Loucy (cell line): Measurements from ENCODE around the gene KNSTRN.
A peak's percentile ranks its signal among the peaks of the same experiment; 100 is the strongest.

Experiments
- H2AFZ ChIP-seq: fragments of 200-600 bp; sonication (generic); 2 replicates; pipeline ENCODE4 v1.6.0; 2016; ENCODE audit warnings: antibody characterized with exemption, mild to moderate bottlenecking, low read length, moderate library complexity
- H3F3A ChIP-seq: fragments of 200-600 bp; 2 replicates; pipeline ENCODE4 v1.6.0; 2016; ENCODE audit warnings: antibody characterized with exemption, low read depth, mild to moderate bottlenecking
- H3K27me3 ChIP-seq: fragments of 200-600 bp; sonication (generic); 2 replicates; pipeline ENCODE4 v1.6.1; 2014; ENCODE audit warnings: low read length, mild to moderate bottlenecking; ENCODE audit not compliant: insufficient read depth, poor library complexity, severe bottlenecking
- H3K36me3 ChIP-seq: fragments of 200-600 bp; sonication (generic); 2 replicates; pipeline ENCODE4 v1.6.1; 2016; ENCODE audit warnings: low read length; ENCODE audit not compliant: insufficient read depth
- H3K4me1 ChIP-seq: fragments of 200-600 bp; sonication (generic); 2 replicates; pipeline ENCODE4 v1.5.1; 2014; ENCODE audit warnings: low read length, mild to moderate bottlenecking; ENCODE audit not compliant: insufficient read depth, poor library complexity, severe bottlenecking
- H3K4me2 ChIP-seq: fragments of 200-600 bp; sonication (generic); 2 replicates; pipeline ENCODE4 v1.6.0; 2014; ENCODE audit warnings: antibody characterized with exemption, low read length, low read depth, mild to moderate bottlenecking; ENCODE audit not compliant: poor library complexity, severe bottlenecking
- H3K4me3 ChIP-seq: fragments of 200-600 bp; sonication (generic); 2 replicates; pipeline ENCODE4 v1.5.1; 2014; ENCODE audit warnings: low read length, mild to moderate bottlenecking, mixed read lengths; ENCODE audit not compliant: poor library complexity, severe bottlenecking
- H3K79me2 ChIP-seq: fragments of 200-600 bp; sonication (generic); 2 replicates; pipeline ENCODE4 v1.6.1; 2014; ENCODE audit warnings: low read length; ENCODE audit not compliant: insufficient read depth
- H3K9ac ChIP-seq: fragments of 200-600 bp; sonication (generic); 2 replicates; pipeline ENCODE4 v1.6.0; 2014; ENCODE audit warnings: mild to moderate bottlenecking, low read depth, low read length, moderate library complexity; ENCODE audit not compliant: poor library complexity, severe bottlenecking
- H3K9me2 ChIP-seq: fragments of 200-600 bp; sonication (generic); replicated peaks from 2 replicates; pipeline ENCODE4 v1.6.1; 2016; ENCODE audit warnings: low read depth, low read length, mixed read lengths
- H3K9me3 ChIP-seq: fragments of 200-600 bp; sonication (generic); 2 replicates; pipeline ENCODE4 v1.6.1; 2014; ENCODE audit warnings: mild to moderate bottlenecking, antibody characterized with exemption, low read length, low read depth; ENCODE audit not compliant: insufficient read depth
- H4K20me1 ChIP-seq: fragments of 200-600 bp; sonication (generic); 2 replicates; pipeline ENCODE4 v1.6.0; 2014; ENCODE audit warnings: antibody characterized with exemption, low read length, mild to moderate bottlenecking; ENCODE audit not compliant: insufficient read depth, poor library complexity, severe bottlenecking
- EZH2phosphoT487 ChIP-seq: fragments of 200-600 bp; IDR thresholded peaks from 2 replicates; pipeline ENCODE4 v1.6.1; 2018; ENCODE audit warnings: antibody characterized with exemption, mild to moderate bottlenecking, moderate library complexity, borderline replicate concordance
- TF ChIP-seq, protein P1 (sequence below): fragments of 200-600 bp; sonication (generic); conservative IDR thresholded peaks from 2 replicates; pipeline ENCODE4 v1.5.1; 2014; ENCODE audit warnings: mild to moderate bottlenecking, antibody characterized with exemption, low read length

KNSTRN gene

DNA sequence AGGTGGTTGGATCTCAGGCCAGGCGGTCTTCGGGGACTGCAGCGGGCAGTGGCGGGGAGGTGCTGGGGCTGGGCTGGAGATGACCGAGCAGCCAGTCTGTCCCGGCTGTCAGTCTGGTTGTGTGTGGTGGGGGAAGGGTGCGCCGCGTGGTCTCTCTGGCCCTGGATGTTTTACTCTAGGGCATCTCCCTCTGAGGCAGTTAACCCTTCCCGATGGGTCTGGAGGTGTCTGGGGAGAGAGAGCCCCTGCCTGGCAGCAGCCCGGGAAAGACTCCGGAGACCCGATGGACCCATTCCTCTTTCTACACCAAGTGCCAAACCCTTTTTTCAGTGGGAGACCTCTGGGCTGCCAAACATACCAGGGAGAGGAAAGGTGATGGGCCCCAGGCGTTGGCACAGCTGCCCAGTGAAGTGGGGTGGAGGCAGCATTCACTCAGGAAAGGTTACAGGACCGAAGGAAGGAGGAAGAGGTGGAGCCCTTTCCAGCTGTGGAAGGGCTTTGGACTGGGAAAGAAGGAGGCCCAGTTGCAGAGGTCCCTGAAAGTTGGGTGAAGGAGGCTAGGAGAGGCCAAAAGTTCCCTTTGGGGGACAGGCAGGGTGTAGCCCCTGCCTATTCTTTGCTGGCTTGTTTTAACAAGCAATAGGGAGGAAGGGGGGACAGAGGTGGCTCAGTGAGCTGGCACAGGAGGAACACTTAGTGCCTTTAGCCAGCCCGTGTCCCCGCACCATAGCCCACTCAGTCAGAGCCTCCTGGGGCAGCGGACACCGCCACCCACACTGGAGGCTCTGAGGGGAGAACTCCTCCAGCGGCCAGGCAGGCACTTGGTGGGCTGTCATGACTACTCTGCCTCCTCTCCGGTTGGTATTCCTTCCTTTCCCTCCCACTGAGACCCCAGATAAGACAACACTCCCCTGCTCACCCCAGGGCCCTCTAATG lies 55.5 kb downstream of the KNSTRN start:
- Histone ChIP-seq H3K4me3 (no peak overlapping the region), H3K9me2 (no peaks in the 10 kb centered on the region), H3K9ac (no peak overlapping the region), H3F3A (no peaks in the 10 kb centered on the region), H3K9me3 (no peaks in the 10 kb centered on the region), H3K4me1 (peaks cover 18% of the 10 kb centered on the region), H4K20me1 (peaks cover 14% of the 10 kb centered on the region), H3K4me2 (no peak overlapping the region), H3K27me3 (no peaks in the 10 kb centered on the region), H2AFZ (no peak overlapping the region), H3K79me2 (peaks cover 23% of the 10 kb centered on the region), H3K36me3 (no peaks in the 10 kb centered on the region)
- TF ChIP-seq EZH2phosphoT487: no peak
- TF ChIP-seq, protein P1, sequence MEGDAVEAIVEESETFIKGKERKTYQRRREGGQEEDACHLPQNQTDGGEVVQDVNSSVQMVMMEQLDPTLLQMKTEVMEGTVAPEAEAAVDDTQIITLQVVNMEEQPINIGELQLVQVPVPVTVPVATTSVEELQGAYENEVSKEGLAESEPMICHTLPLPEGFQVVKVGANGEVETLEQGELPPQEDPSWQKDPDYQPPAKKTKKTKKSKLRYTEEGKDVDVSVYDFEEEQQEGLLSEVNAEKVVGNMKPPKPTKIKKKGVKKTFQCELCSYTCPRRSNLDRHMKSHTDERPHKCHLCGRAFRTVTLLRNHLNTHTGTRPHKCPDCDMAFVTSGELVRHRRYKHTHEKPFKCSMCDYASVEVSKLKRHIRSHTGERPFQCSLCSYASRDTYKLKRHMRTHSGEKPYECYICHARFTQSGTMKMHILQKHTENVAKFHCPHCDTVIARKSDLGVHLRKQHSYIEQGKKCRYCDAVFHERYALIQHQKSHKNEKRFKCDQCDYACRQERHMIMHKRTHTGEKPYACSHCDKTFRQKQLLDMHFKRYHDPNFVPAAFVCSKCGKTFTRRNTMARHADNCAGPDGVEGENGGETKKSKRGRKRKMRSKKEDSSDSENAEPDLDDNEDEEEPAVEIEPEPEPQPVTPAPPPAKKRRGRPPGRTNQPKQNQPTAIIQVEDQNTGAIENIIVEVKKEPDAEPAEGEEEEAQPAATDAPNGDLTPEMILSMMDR: no peak

DNA sequence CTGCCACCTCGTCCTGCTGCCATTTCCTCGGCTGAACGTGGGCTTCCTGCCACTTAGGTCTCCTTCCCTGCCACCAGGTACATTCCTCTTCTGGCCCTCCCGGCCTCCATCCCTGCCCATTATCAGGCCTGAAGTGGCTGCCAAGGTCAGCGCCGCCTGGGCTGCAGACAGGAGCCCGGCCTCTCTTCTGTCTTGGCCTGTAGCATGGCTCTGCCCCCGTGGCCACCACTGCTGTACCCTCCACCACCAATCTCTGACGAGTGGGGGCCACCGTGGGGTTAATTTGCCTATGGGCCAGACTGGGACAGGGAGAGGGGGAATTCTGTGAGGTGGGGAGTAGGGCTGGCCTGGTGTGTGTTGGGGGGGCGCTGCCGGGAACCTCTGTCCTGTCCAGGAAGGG lies 56.2 kb downstream of the KNSTRN start:
- peak overlapping the region; percentile 86 for H3K4me2 ChIP-seq
- H2AFZ ChIP-seq: no peak overlapping the region
- no peaks in the 10 kb centered on the region for H3K9me3 ChIP-seq
- no peaks in the 10 kb centered on the region for H3K27me3 ChIP-seq
- no peak overlapping the region for H3K4me3 ChIP-seq
- H3K9me2 ChIP-seq: no peaks in the 10 kb centered on the region
- peaks cover 30% of the 10 kb centered on the region for H3K79me2 ChIP-seq
- H4K20me1 ChIP-seq: peaks cover 19% of the 10 kb centered on the region
- H3K4me1 ChIP-seq: peaks cover 25% of the 10 kb centered on the region
- no peak for TF ChIP-seq EZH2phosphoT487
- TF ChIP-seq, protein P1: no peak
- no peak overlapping the region for H3K9ac ChIP-seq
- H3F3A ChIP-seq: no peaks in the 10 kb centered on the region
- H3K36me3 ChIP-seq: no peaks in the 10 kb centered on the region

DNA sequence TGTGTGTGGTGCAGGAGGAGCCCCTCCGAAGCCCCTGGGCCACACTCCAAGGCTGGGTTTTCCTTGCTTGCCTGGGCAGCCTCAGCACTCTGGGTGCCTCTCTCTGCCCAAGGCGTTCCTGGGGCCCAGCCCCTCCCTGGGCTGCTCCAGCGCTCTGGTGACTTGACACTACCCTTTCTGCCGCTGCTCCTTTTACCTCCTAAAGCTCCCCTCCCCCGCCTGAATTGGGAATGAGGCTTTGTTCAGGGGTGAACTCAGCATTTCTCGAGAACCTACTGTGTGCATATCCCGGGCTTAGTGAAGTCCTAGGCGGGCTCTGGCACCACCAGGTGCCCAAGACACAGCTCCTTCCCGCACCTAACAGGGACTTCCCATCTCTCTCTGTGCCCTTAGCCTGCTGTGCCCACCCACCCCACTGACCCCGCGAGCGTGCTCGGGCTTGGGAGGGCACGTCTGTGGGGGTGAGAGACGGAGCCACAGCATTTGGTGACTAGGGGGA lies 57.0 kb downstream of the KNSTRN start:
- Histone ChIP-seq H3K27me3 (no peaks in the 10 kb centered on the region), H3K79me2 (peaks cover 38% of the 10 kb centered on the region), H3F3A (no peaks in the 10 kb centered on the region), H2AFZ (peak overlapping the region; percentile 76), H4K20me1 (peaks cover 27% of the 10 kb centered on the region), H3K36me3 (no peaks in the 10 kb centered on the region), H3K9ac (peak overlapping the region; percentile 82), H3K9me2 (no peaks in the 10 kb centered on the region), H3K4me1 (peaks cover 33% of the 10 kb centered on the region), H3K9me3 (no peaks in the 10 kb centered on the region), H3K4me3 (peak overlapping the region; percentile 82), H3K4me2 (peak overlapping the region; percentile 86)
- TF ChIP-seq EZH2phosphoT487: no peak
- TF ChIP-seq, protein P1: no peak
